ENCODE results near the gene MGRN1. TPM values are rescaled to one million over a fixed set of nuclear protein-coding genes. Genes with fewer than 3 reads are reported as not detected.

The MGRN1 gene
- total and polyA plus RNA-seq, 2 experiments from 2014 or later = 29.2 to 30.8 TPM

DNA sequence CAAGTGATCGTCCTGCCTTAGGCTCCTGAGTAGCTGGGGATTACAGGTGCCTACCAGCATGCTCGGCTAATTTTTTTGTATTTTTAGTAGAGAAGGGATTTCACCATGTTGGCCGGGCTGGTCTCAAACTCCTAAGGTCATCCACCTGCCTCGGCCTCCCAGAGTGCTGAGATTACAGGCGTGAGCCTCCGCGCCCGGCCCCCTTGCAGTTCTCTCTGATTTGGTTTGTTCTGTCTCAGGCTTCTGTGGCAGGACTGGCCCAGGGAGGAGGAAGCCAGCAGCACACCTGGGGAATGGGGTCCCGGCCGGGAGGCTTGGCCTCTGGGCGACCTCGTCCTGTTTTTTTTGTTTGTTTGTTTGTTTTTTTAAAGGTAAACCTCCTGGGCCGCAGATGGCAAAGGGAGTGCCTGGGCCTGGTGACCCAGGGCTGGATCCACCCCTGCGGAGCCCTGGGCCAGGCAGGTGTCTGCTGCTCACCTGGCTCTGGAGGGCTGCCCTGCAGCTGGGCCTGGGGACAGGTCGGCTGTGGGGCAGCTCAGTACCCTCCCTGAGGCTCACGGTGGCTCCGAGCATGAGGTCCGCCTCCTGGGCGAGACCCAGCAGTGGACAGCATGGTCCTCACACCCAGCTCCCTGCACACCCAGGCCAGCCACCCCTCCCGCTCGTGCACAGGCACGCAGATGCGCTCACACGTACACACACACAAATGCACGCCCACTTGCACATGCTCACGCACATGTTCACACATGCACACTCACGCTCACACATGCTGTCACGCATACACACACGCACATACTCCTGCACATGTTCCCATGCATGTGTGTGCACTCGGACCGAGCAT lies 65.5 kb downstream of the MGRN1 start:
- no peak overlapping the region for H3K27ac ChIP-seq
- peak; percentile 3 for DNase-seq (ENCODE audit: low spot score)
- H3K4me3 ChIP-seq = no peak overlapping the region
- peaks cover 10% of the 10 kb centered on the region for H3K79me2 ChIP-seq
- H3K9me2 ChIP-seq (replicated peaks; ENCODE audit: insufficient read depth) = no peaks in the 10 kb centered on the region
- H3K9me3 ChIP-seq (ENCODE audit: low read depth) = no peaks in the 10 kb centered on the region
- H2AFZ ChIP-seq = no peak overlapping the region
- no peaks in the 10 kb centered on the region for H4K20me1 ChIP-seq (ENCODE audit: insufficient read depth, poor library complexity, severe bottlenecking)
- WGBS (ENCODE audit: low lambda C conversion rate, missing lambda C conversion rate) = 91% methylated on average over 27 of the region's 31 CpGs
- no peak for TF ChIP-seq EZH2phosphoT487 (IDR thresholded peaks at IDR 0.05; ENCODE audit: low read depth, severe bottlenecking, unreplicated experiment)
- TF ChIP-seq EZH2 (IDR thresholded peaks at IDR 0.05; ENCODE audit: borderline replicate concordance) = no peak
- TF ChIP-seq, protein P1, sequence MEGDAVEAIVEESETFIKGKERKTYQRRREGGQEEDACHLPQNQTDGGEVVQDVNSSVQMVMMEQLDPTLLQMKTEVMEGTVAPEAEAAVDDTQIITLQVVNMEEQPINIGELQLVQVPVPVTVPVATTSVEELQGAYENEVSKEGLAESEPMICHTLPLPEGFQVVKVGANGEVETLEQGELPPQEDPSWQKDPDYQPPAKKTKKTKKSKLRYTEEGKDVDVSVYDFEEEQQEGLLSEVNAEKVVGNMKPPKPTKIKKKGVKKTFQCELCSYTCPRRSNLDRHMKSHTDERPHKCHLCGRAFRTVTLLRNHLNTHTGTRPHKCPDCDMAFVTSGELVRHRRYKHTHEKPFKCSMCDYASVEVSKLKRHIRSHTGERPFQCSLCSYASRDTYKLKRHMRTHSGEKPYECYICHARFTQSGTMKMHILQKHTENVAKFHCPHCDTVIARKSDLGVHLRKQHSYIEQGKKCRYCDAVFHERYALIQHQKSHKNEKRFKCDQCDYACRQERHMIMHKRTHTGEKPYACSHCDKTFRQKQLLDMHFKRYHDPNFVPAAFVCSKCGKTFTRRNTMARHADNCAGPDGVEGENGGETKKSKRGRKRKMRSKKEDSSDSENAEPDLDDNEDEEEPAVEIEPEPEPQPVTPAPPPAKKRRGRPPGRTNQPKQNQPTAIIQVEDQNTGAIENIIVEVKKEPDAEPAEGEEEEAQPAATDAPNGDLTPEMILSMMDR (IDR thresholded peaks at IDR 0.05; ENCODE audit: poor library complexity) = no peak
- H3K4me2 ChIP-seq = no peak overlapping the region
- no peaks in the 10 kb centered on the region for H3K36me3 ChIP-seq (replicated peaks; ENCODE audit: insufficient read depth, low read depth)
- H3K4me1 ChIP-seq (ENCODE audit: insufficient read depth) = peaks cover 7% of the 10 kb centered on the region
- H3K27me3 ChIP-seq = no peaks in the 10 kb centered on the region

GRCh38 chr16:4690946-4691665 lies 66.5 kb downstream of the MGRN1 start:
- H3K27me3 ChIP-seq = no peaks in the 10 kb centered on the region
- peaks cover 17% of the 10 kb centered on the region for H3K79me2 ChIP-seq
- no peaks in the 10 kb centered on the region for H3K36me3 ChIP-seq (replicated peaks; ENCODE audit: insufficient read depth, low read depth)
- H3K4me2 ChIP-seq = no peak overlapping the region
- WGBS (ENCODE audit: low lambda C conversion rate, missing lambda C conversion rate) = 84% methylated on average over 19 of the region's 19 CpGs
- H3K27ac ChIP-seq = no peak overlapping the region
- no peaks in the 10 kb centered on the region for H3K9me3 ChIP-seq (ENCODE audit: low read depth)
- peak; percentile 8 for DNase-seq (ENCODE audit: low spot score)
- H3K9me2 ChIP-seq (replicated peaks; ENCODE audit: insufficient read depth) = no peaks in the 10 kb centered on the region
- no peak overlapping the region for H3K4me3 ChIP-seq
- TF ChIP-seq EZH2 (IDR thresholded peaks at IDR 0.05; ENCODE audit: borderline replicate concordance) (no peak), EZH2phosphoT487 (IDR thresholded peaks at IDR 0.05; ENCODE audit: low read depth, severe bottlenecking, unreplicated experiment) (no peak)
- TF ChIP-seq, protein P1 (IDR thresholded peaks at IDR 0.05; ENCODE audit: poor library complexity) = no peak
- peaks cover 15% of the 10 kb centered on the region for H3K4me1 ChIP-seq (ENCODE audit: insufficient read depth)
- H4K20me1 ChIP-seq (ENCODE audit: insufficient read depth, poor library complexity, severe bottlenecking) = no peaks in the 10 kb centered on the region
- H2AFZ ChIP-seq = no peak overlapping the region

DNA sequence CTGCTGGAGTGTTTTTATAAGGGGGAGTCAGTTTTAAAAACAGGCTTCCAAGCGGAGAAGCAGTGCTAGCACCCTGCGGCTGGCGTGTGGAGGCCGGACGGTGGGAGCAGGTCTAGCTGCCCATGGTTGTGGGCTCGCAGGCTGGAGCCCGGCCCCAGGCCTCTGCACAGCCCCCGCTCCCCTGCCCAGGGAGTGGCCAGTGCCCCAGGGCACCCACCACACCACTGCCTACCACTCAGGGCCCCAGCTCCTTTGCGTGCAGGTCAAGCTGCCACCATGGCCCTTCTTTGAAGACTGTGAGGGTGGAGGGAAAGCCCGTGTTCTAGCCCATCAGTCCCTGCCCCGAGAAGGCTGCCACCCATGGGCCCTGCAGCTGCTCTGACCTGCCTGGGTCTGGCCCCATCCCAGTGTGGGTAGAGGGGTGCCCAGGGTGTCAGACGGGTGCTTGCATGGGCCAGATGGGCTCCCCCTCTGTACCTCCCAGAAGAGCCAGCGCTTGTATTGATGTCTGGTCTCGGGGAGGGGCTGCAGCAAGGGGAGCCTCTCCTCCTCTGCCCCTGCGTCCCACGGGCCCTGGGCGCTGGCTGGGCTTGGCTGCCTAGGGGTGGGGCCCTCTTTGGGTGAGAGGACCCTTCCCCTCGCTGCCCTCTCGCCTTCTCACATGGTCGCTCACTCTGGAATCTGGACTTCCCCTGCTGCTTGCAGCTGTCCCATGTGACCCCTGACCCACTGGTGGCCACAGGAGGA lies 67.2 kb downstream of the MGRN1 start:
- 80% methylated on average over 14 of the region's 20 CpGs for WGBS (ENCODE audit: low lambda C conversion rate, missing lambda C conversion rate)
- H3K9me2 ChIP-seq (replicated peaks; ENCODE audit: insufficient read depth) = no peaks in the 10 kb centered on the region
- no peak overlapping the region for H3K4me2 ChIP-seq
- peaks cover 17% of the 10 kb centered on the region for H3K79me2 ChIP-seq
- no peaks in the 10 kb centered on the region for H4K20me1 ChIP-seq (ENCODE audit: insufficient read depth, poor library complexity, severe bottlenecking)
- no peaks in the 10 kb centered on the region for H3K36me3 ChIP-seq (replicated peaks; ENCODE audit: insufficient read depth, low read depth)
- DNase-seq (ENCODE audit: low spot score) = peak; percentile 9
- TF ChIP-seq, protein P1 (IDR thresholded peaks at IDR 0.05; ENCODE audit: poor library complexity) = no peak
- TF ChIP-seq EZH2phosphoT487 (IDR thresholded peaks at IDR 0.05; ENCODE audit: low read depth, severe bottlenecking, unreplicated experiment) (no peak), EZH2 (IDR thresholded peaks at IDR 0.05; ENCODE audit: borderline replicate concordance) (no peak)
- no peak overlapping the region for H2AFZ ChIP-seq
- no peak overlapping the region for H3K4me3 ChIP-seq
- H3K27ac ChIP-seq = no peak overlapping the region
- peaks cover 19% of the 10 kb centered on the region for H3K4me1 ChIP-seq (ENCODE audit: insufficient read depth)
- no peaks in the 10 kb centered on the region for H3K9me3 ChIP-seq (ENCODE audit: low read depth)
- no peaks in the 10 kb centered on the region for H3K27me3 ChIP-seq

Measured in hepatocyte (in vitro differentiated cells).